Erythroblast (primary cell): Measurements from ENCODE around the gene ORMDL3.

Experiments
- GATA1 ChIP-seq: IDR thresholded peaks from 2 replicates; pipeline ENCODE4 v1.6.1; 2011; ENCODE audit warnings: low read depth, mild to moderate bottlenecking, control low read depth, low read length, moderate library complexity
- POLR2A ChIP-seq: IDR thresholded peaks from 2 replicates; pipeline ENCODE4 v1.6.1; 2011; ENCODE audit warnings: mild to moderate bottlenecking, low read length

DNA sequence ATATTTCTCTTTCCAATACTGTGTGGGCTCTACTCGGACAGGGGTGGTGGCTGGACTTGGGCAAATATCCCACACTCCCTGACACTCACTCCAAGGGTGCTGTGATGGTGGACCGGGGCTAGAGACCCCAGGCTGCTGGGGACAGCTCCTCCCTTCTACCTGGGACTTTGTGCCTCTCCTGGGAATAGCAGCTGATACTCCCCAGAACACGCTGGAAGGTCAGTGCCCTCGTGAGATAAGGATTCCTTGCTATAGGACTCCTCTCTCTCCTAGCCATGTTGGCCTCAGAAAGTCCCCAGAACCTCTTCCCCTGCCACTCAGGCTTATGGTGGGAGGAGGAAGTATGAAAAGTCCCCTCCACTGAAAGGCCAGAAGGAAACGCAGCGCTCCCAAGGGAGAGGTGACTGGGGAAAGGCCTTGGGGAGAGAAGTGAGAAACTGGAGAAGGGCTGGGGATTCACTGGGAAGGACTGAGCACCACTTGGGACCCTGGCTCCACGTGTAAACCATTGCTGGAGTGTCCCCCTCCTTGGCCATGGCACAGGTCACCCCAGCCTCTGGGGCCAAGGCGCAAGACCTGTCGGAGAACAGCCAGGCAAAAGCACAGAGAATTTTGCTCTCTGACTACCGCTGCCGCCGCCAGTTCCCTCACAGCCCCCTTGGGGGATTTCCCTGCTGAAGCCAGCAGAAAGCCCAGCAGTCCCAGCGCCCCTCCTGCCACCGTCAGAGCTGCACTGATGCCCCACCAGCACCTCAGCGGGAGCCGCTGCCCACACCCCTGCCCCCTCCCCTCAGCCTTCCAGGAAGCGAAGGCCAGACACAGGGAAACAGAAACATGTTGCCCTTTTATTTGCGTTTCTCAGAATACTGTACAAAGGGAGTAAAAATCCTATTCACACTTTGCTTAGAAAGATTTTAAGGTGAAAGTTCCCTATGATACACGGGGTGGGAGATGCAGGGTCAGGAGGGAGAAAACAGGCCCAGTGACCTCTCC is 6.9 kb downstream of the ORMDL3 start:
- TF ChIP-seq POLR2A (no peak), GATA1 (no peak)
